Measurements from ENCODE around the gene TECPR2. TPM values are rescaled to one million over a fixed set of nuclear protein-coding genes. Genes with fewer than 3 reads are reported as not detected.

TECPR2 gene
- total and polyA plus RNA-seq, 4 donors = 2.0 to 12.6 (median 5.2) TPM

- TF ChIP-seq EGR1 (IDR thresholded peaks at IDR 0.05; ENCODE audit: low read depth in 2 of 2) (no peak), SP1 (IDR thresholded peaks at IDR 0.05) (no peak), FOXA1 (IDR thresholded peaks at IDR 0.05) (no peak), FOXA2 (IDR thresholded peaks at IDR 0.05) (no peak), CTCF (IDR thresholded peaks at IDR 0.05; ENCODE audit: low read depth, low read length, missing input control) (no peak), ZBTB33 (IDR thresholded peaks at IDR 0.05) (no peak), MAX (IDR thresholded peaks at IDR 0.05) (no peak), JUND (IDR thresholded peaks at IDR 0.05) (no peak)
- Histone ChIP-seq H3K27me3 (ENCODE audit: control insufficient read depth in 4 of 4, insufficient read depth in 4 of 4, low read length in 3 of 4) (peaks cover 0 to 3% (median under 1%) of the 10 kb centered on the region in 4 donors), H3K9ac (ENCODE audit: low read depth in 1 of 2, low read length in 2 of 2) (no peak overlapping the region)
Observed at GRCh38 chr14:102544046-102544746, 181.5 kb downstream of the TECPR2 start.

DNA sequence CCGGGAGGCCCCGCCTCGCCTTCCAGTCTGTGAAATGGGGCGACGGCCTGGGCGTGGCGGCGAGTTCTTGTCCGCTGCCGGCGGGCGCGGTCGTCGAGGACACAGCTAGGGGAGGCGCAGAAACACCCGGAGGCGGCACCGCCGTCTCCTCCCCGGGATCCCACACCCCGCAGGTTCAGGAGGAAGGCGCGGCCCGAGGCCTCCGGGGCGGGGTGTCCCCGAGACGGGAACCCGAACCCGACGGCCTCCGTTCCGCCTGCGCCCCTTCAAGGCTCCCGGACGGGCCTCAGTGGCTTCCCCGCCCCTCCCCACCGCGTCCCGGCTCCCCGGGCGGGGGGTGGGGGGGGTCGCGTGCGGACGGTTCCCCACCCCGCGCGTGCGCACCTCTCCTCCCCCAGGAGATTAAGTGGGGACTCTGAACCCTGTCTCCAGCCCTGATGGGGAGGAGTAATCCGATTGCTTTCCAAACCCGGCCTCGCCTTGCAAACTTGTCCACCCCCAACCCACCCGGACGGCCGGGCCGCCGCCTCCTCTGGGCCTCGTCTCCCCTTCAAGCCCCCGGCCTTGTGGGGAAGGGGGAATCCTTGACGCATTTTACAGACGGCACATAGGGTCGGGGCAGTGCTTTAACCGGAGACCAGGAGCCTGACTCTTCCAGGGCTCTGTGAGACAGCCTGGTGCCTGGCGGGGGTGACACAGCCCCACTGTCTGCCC lies 182.2 kb downstream of the TECPR2 start:
- H3K27me3 ChIP-seq (ENCODE audit: control insufficient read depth in 4 of 4, insufficient read depth in 4 of 4, low read length in 3 of 4) = peaks cover 0 to 3% (median under 1%) of the 10 kb centered on the region in 4 donors
- no peaks in the 10 kb centered on the region for H3K36me3 ChIP-seq (ENCODE audit: control insufficient read depth in 4 of 4, insufficient read depth in 3 of 4, low read depth in 1 of 4, low read length in 3 of 4)
- no peaks in the 10 kb centered on the region for H3K9me3 ChIP-seq (ENCODE audit: control insufficient read depth in 4 of 4, low read length in 3 of 4)
- H3K4me3 ChIP-seq (ENCODE audit: low read depth in 1 of 3, low read length in 3 of 3) = peak overlapping the region in 1 of 3 donors; percentile 24
- peaks cover 0 to 7% (median 1%) of the 10 kb centered on the region in 4 donors for H3K4me1 ChIP-seq (ENCODE audit: control insufficient read depth in 4 of 4, insufficient read depth in 4 of 4, low read length in 3 of 4)
- TF ChIP-seq GABPA (IDR thresholded peaks at IDR 0.05 in 1 of 2, conservative IDR thresholded peaks at IDR 0.05 in 1 of 2) = no peak
- no peak overlapping the region for H3K27ac ChIP-seq (ENCODE audit: low read depth in 1 of 2, low read length in 2 of 2)
- H3K9ac ChIP-seq (ENCODE audit: low read depth in 1 of 2, low read length in 2 of 2) = no peak overlapping the region
- DNase-seq (ENCODE audit: low spot score) = no peak
- 12% methylated on average over 66 of the region's 66 CpGs for WGBS

More at GRCh38 chr14:102544046-102544746, 181.5 kb downstream of the TECPR2 start:
- Histone ChIP-seq H3K27ac (ENCODE audit: low read depth in 1 of 2, low read length in 2 of 2) (no peak overlapping the region), H3K9me3 (ENCODE audit: control insufficient read depth in 4 of 4, low read length in 3 of 4) (no peaks in the 10 kb centered on the region), H3K4me3 (ENCODE audit: low read depth in 1 of 3, low read length in 3 of 3) (peak overlapping the region in 1 of 3 donors; percentile 24), H3K4me1 (ENCODE audit: control insufficient read depth in 4 of 4, insufficient read depth in 4 of 4, low read length in 3 of 4) (peaks cover 0 to 7% (median 1%) of the 10 kb centered on the region in 4 donors), H3K36me3 (ENCODE audit: control insufficient read depth in 4 of 4, insufficient read depth in 3 of 4, low read depth in 1 of 4, low read length in 3 of 4) (no peaks in the 10 kb centered on the region)
- 33% methylated on average over 43 of the region's 43 CpGs for WGBS
- no peak for DNase-seq (ENCODE audit: low spot score)

- Histone ChIP-seq H3K4me3 (ENCODE audit: low read depth in 1 of 3, low read length in 3 of 3) (no peak overlapping the region), H3K27me3 (ENCODE audit: control insufficient read depth in 4 of 4, insufficient read depth in 4 of 4, low read length in 3 of 4) (peaks cover 0 to 3% (median under 1%) of the 10 kb centered on the region in 4 donors)
Observed at GRCh38 chr14:102545461-102546265, 182.9 kb downstream of the TECPR2 start.

More at GRCh38 chr14:102545461-102546265, 182.9 kb downstream of the TECPR2 start:
- no peaks in the 10 kb centered on the region for H3K36me3 ChIP-seq (ENCODE audit: control insufficient read depth in 4 of 4, insufficient read depth in 3 of 4, low read depth in 1 of 4, low read length in 3 of 4)
- TF ChIP-seq TAF1 (conservative IDR thresholded peaks at IDR 0.05) (no peak), RAD21 (IDR thresholded peaks at IDR 0.05) (no peak), JUND (IDR thresholded peaks at IDR 0.05) (no peak), RXRA (IDR thresholded peaks at IDR 0.05) (no peak), GABPA (IDR thresholded peaks at IDR 0.05 in 1 of 2, conservative IDR thresholded peaks at IDR 0.05 in 1 of 2) (no peak), ATF3 (IDR thresholded peaks at IDR 0.05) (no peak), ZBTB33 (IDR thresholded peaks at IDR 0.05) (no peak), FOXA1 (IDR thresholded peaks at IDR 0.05) (no peak), MAX (IDR thresholded peaks at IDR 0.05) (no peak), EGR1 (IDR thresholded peaks at IDR 0.05; ENCODE audit: low read depth in 2 of 2) (no peak), HNF4A (conservative IDR thresholded peaks at IDR 0.05) (no peak), HNF4G (IDR thresholded peaks at IDR 0.05) (no peak), SP1 (IDR thresholded peaks at IDR 0.05) (no peak), YY1 (IDR thresholded peaks at IDR 0.05) (no peak), NR2F2 (IDR thresholded peaks at IDR 0.05) (no peak)
- no peak overlapping the region for H3K27ac ChIP-seq (ENCODE audit: low read depth in 1 of 2, low read length in 2 of 2)
- WGBS = 65% methylated on average over 29 of the region's 29 CpGs
- no peaks in the 10 kb centered on the region for H3K9me3 ChIP-seq (ENCODE audit: control insufficient read depth in 4 of 4, low read length in 3 of 4)
- H3K9ac ChIP-seq (ENCODE audit: low read depth in 1 of 2, low read length in 2 of 2) = no peak overlapping the region
- no peak for DNase-seq (ENCODE audit: low spot score)
- peaks cover 0 to 7% (median 1%) of the 10 kb centered on the region in 4 donors for H3K4me1 ChIP-seq (ENCODE audit: control insufficient read depth in 4 of 4, insufficient read depth in 4 of 4, low read length in 3 of 4)
